ENCODE results near the gene PKD1. TPM values are rescaled to one million over a fixed set of nuclear protein-coding genes. Genes with fewer than 3 reads are reported as not detected.

Gene PKD1
- total RNA-seq, 1 experiment from 2014 or later = 137 TPM

DNA sequence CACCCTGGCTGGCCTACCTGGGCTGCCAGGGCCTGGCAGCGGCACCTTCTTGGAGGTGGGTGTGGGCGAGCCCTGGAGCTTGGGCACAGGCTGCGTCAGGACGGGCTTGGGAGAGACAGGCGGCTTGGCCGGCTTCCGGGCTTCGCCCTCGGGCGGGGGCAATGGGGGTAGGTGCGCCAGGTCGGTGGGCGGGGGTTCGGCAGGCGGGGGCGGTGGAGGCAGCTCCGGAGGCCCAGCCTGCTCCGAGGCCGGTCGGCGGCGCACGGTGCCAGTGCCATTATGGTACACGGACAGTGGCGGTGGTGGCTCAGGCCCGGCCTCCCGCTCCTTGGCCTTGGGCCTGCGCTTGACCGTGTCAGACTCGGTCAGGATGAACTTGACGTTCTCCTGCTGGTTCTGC, 43.9 kb upstream of the PKD1 start:
- H3K4me2 ChIP-seq (ENCODE audit: low read length) = no peak overlapping the region
- ChIA-PET POLR2A (no interaction called here), RAD21 (ENCODE audit: low non-redundant PET in 1 of 2, low total read pairs in 2 of 2, uncharacterized antibody in 2 of 2, unreplicated experiment in 2 of 2) (no interaction called here), CTCF (no interaction called here)
- no peak overlapping the region for H3K9ac ChIP-seq (ENCODE audit: low read length)
- no peaks in the 10 kb centered on the region for H3K9me3 ChIP-seq (ENCODE audit: control insufficient read depth in 1 of 2, insufficient read depth in 1 of 2, low read depth in 1 of 2, low read length in 2 of 2)
- peaks cover 3 to 13% of the 10 kb centered on the region in 2 experiments; a peak in 2 of 4 replicates for H3K36me3 ChIP-seq (ENCODE audit: control insufficient read depth in 1 of 2, insufficient read depth in 2 of 2, low read length in 2 of 2)
- no peak overlapping the region for H3K27ac ChIP-seq (ENCODE audit: low read depth, low read length)
- no peak for DNase-seq (ENCODE audit: low read depth, low spot score)
- intact Hi-C loops (cut with micrococcal nuclease) = no loop called here
- no peak for ATAC-seq
- no peaks in the 10 kb centered on the region for H3K9me2 ChIP-seq (ENCODE audit: insufficient read depth)
- TF ChIP-seq JUND (IDR thresholded peaks at IDR 0.05) (no peak), EZH2phosphoT487 (IDR thresholded peaks at IDR 0.05; ENCODE audit: borderline replicate concordance) (no peak), ZNF274 (IDR thresholded peaks at IDR 0.05; ENCODE audit: low read depth, low read length) (no peak), TCF7L2 (IDR thresholded peaks at IDR 0.05; ENCODE audit: borderline replicate concordance, extremely low read depth, insufficient read depth, insufficient read length) (no peak), RAD21 (IDR thresholded peaks at IDR 0.05; ENCODE audit: low read depth) (no peak), SP1 (IDR thresholded peaks at IDR 0.05; ENCODE audit: low read depth) (no peak), POLR2AphosphoS5 (IDR thresholded peaks at IDR 0.05; ENCODE audit: low read depth, low read length) (no peak), SIN3A (IDR thresholded peaks at IDR 0.05; ENCODE audit: low read depth) (no peak), EZH2 (IDR thresholded peaks at IDR 0.05) (no peak), EGR1 (IDR thresholded peaks at IDR 0.05; ENCODE audit: low read depth) (no peak), SRF (IDR thresholded peaks at IDR 0.05; ENCODE audit: low read depth) (no peak), ZFX (IDR thresholded peaks at IDR 0.05) (no peak)
- TF ChIP-seq, protein P1, sequence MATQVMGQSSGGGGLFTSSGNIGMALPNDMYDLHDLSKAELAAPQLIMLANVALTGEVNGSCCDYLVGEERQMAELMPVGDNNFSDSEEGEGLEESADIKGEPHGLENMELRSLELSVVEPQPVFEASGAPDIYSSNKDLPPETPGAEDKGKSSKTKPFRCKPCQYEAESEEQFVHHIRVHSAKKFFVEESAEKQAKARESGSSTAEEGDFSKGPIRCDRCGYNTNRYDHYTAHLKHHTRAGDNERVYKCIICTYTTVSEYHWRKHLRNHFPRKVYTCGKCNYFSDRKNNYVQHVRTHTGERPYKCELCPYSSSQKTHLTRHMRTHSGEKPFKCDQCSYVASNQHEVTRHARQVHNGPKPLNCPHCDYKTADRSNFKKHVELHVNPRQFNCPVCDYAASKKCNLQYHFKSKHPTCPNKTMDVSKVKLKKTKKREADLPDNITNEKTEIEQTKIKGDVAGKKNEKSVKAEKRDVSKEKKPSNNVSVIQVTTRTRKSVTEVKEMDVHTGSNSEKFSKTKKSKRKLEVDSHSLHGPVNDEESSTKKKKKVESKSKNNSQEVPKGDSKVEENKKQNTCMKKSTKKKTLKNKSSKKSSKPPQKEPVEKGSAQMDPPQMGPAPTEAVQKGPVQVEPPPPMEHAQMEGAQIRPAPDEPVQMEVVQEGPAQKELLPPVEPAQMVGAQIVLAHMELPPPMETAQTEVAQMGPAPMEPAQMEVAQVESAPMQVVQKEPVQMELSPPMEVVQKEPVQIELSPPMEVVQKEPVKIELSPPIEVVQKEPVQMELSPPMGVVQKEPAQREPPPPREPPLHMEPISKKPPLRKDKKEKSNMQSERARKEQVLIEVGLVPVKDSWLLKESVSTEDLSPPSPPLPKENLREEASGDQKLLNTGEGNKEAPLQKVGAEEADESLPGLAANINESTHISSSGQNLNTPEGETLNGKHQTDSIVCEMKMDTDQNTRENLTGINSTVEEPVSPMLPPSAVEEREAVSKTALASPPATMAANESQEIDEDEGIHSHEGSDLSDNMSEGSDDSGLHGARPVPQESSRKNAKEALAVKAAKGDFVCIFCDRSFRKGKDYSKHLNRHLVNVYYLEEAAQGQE (IDR thresholded peaks at IDR 0.05; ENCODE audit: low read depth) = no peak
- TF ChIP-seq, protein P2, sequence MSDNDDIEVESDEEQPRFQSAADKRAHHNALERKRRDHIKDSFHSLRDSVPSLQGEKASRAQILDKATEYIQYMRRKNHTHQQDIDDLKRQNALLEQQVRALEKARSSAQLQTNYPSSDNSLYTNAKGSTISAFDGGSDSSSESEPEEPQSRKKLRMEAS (IDR thresholded peaks at IDR 0.05) = no peak
- H4K20me1 ChIP-seq (ENCODE audit: insufficient read depth) = no peaks in the 10 kb centered on the region
- no peaks in the 10 kb centered on the region for H3K79me2 ChIP-seq (ENCODE audit: insufficient read depth, low read length)
- no peak overlapping the region for H2AFZ ChIP-seq (ENCODE audit: low read depth, low read length, poor library complexity, severe bottlenecking)
- no TSS peak for BruUV-seq (replicated peaks)
- H3K4me3 ChIP-seq (replicated peaks in 1 of 2; ENCODE audit: low read depth in 1 of 2, low read length in 2 of 2) = no peak overlapping the region
- peaks cover 0 to 5% of the 10 kb centered on the region in 2 experiments; a peak in 1 of 4 replicates for H3K4me1 ChIP-seq (ENCODE audit: control insufficient read depth in 1 of 2, insufficient read depth in 2 of 2, low read length in 2 of 2)
- no peaks in the 10 kb centered on the region for H3K27me3 ChIP-seq (ENCODE audit: insufficient read depth, low read length)

Data from HCT116 (cell line).